H1 (cell line): ENCODE results near the gene CEACAM5. TPM values are rescaled to one million over a fixed set of nuclear protein-coding genes. Genes with fewer than 3 reads are reported as not detected.

Source experiments
- CTCF ChIA-PET: fragments of 300-600 bp; sonication (Branson Sonifier 250); formaldehyde crosslinking; loops from one replicate; lab custom pipeline; 2021; ENCODE audit not compliant: partially characterized antibody; lab: Charles Lee
- POLR2A ChIA-PET: fragments of 300-600 bp; sonication (Branson Sonifier 250); formaldehyde crosslinking; loops from one replicate; lab custom pipeline; 2021; ENCODE audit warnings: inconsistent platforms; ENCODE audit not compliant: partially characterized antibody; lab: Charles Lee
- DNase-seq, 2 experiments: peaks; one replicate each; pipeline versions ENCODE4 v3.0.0 to v3.0.0-alpha.2; 2010 to 2022; ENCODE audit warnings: low spot score in 2 of 2, low read depth in 1 of 2, mixed read lengths in 1 of 2
- FAIRE-seq: peaks from 2 replicates; lab custom pipeline; 2011; peaks lifted over from hg19 to GRCh38; lab: Jason Lieb, UNC
- H2AFZ ChIP-seq: 2 replicates; pipeline ENCODE4 v1.8.1; 2012; ENCODE audit warnings: low read length, inconsistent platforms
- H2AK5ac ChIP-seq: 2 replicates; pipeline ENCODE4 v1.6.1; 2013; ENCODE audit warnings: low read depth, low read length
- H2BK120ac ChIP-seq: replicated peaks from 2 replicates; pipeline ENCODE3; 2013; ENCODE audit warnings: low read depth, low read length, inconsistent platforms
- H2BK12ac ChIP-seq: 2 replicates; pipeline ENCODE4 v1.6.1; 2013; ENCODE audit warnings: low read depth, low read length
- H2BK15ac ChIP-seq: 2 replicates; pipeline ENCODE4 v1.6.1; 2013; ENCODE audit warnings: low read length
- H2BK20ac ChIP-seq: 2 replicates; pipeline ENCODE4 v1.6.1; 2013; ENCODE audit warnings: low read length
- H2BK5ac ChIP-seq: 2 replicates; pipeline ENCODE4 v1.6.1; 2013; ENCODE audit warnings: low read depth, low read length
- H3K14ac ChIP-seq: 2 replicates; pipeline ENCODE4 v1.6.1; 2013; ENCODE audit warnings: inconsistent platforms; ENCODE audit not compliant: insufficient read length
- H3K18ac ChIP-seq: 2 replicates; pipeline ENCODE4 v1.6.1; 2013; ENCODE audit warnings: low read length; ENCODE audit errors: extremely low read depth
- H3K23ac ChIP-seq: 2 replicates; pipeline ENCODE4 v1.6.1; 2013; ENCODE audit warnings: inconsistent platforms; ENCODE audit not compliant: insufficient read length
- H3K23me2 ChIP-seq: 2 replicates; pipeline ENCODE4 v1.6.1; 2013; ENCODE audit warnings: low read depth, low read length
- H3K27ac ChIP-seq: 2 replicates; pipeline ENCODE4 v1.6.1; 2011; ENCODE audit warnings: low read depth, low read length, inconsistent platforms
- H3K27me3 ChIP-seq, 4 experiments: replicated peaks in 1 of 4; 1 replicate in 1 of 4; 2 replicates in 3 of 4; pipeline versions ENCODE4 v1.6.1 to v1.8.1; 2011 to 2013; ENCODE audit warnings: low read length in 3 of 4, mild to moderate bottlenecking in 3 of 4, inconsistent platforms in 2 of 4, mixed read lengths in 2 of 4, moderate library complexity in 1 of 4; ENCODE audit not compliant: control insufficient read depth in 3 of 4, insufficient read depth in 3 of 4; ENCODE audit errors: extremely low read depth in 1 of 4
- H3K36me3 ChIP-seq, 4 experiments: 2 replicates each; pipeline versions ENCODE4 v1.6.1 to v1.8.1; 2011 to 2013; ENCODE audit warnings: mild to moderate bottlenecking in 4 of 4, low read length in 3 of 4, moderate library complexity in 2 of 4, control low read depth in 1 of 4, inconsistent platforms in 1 of 4; ENCODE audit not compliant: insufficient read depth in 4 of 4, control insufficient read depth in 2 of 4
- H3K4ac ChIP-seq: replicated peaks from 2 replicates; pipeline ENCODE3; 2013; ENCODE audit warnings: low read length, low read depth, mixed read lengths, inconsistent platforms; ENCODE audit not compliant: insufficient read length
- H3K4me1 ChIP-seq, 4 experiments: replicated peaks in 1 of 4; 1 replicate in 1 of 4; 2 replicates in 3 of 4; pipeline versions ENCODE4 v1.6.1 to v1.8.1; 2011 to 2013; ENCODE audit warnings: low read length in 3 of 4, inconsistent platforms in 2 of 4, mixed read lengths in 1 of 4; ENCODE audit not compliant: insufficient read depth in 4 of 4, control insufficient read depth in 3 of 4
- H3K4me2 ChIP-seq, 2 experiments: 2 replicates each; pipeline versions ENCODE4 v1.6.1 to v1.8.1; 2011 to 2013; ENCODE audit warnings: low read depth in 2 of 2, low read length in 2 of 2, control low read depth in 1 of 2, inconsistent platforms in 1 of 2, mild to moderate bottlenecking in 1 of 2; ENCODE audit not compliant: insufficient read depth in 1 of 2
- H3K4me3 ChIP-seq, 4 experiments: fragments of 200-600, 300-600 bp in 1 of 4; sonication (generic), shearing (Covaris generic), sonication (Bioruptor Twin) in 1 of 4; 2 replicates each; pipeline versions ENCODE4 v1.5.1 to v1.8.1; 2011 to 2016; ENCODE audit warnings: low read length in 4 of 4, low read depth in 3 of 4, control low read depth in 2 of 4, inconsistent platforms in 2 of 4, mild to moderate bottlenecking in 2 of 4, mixed read lengths in 1 of 4, moderate library complexity in 1 of 4; ENCODE audit not compliant: insufficient read depth in 2 of 4; ENCODE audit errors: extremely low read depth in 1 of 4
- H3K56ac ChIP-seq: replicated peaks from 2 replicates; pipeline ENCODE3; 2013; ENCODE audit warnings: low read depth, mild to moderate bottlenecking, mixed read lengths, low read length, inconsistent platforms; ENCODE audit not compliant: insufficient read length
- H3K79me1 ChIP-seq: 2 replicates; pipeline ENCODE4 v1.6.1; 2013; ENCODE audit warnings: low read depth, low read length, control low read depth
- H3K79me2 ChIP-seq, 2 experiments: 2 replicates each; pipeline versions ENCODE4 v1.6.1 to v1.8.1; 2012 to 2013; ENCODE audit warnings: low read length in 2 of 2, mild to moderate bottlenecking in 2 of 2, inconsistent platforms in 1 of 2; ENCODE audit not compliant: insufficient read depth in 2 of 2, control insufficient read depth in 1 of 2
- H3K9ac ChIP-seq, 4 experiments: replicated peaks in 1 of 4; 1 replicate in 1 of 4; 2 replicates in 3 of 4; pipeline versions ENCODE4 v1.6.1 to v1.8.1; 2011 to 2013; ENCODE audit warnings: low read depth in 3 of 4, low read length in 3 of 4, control low read depth in 2 of 4, mild to moderate bottlenecking in 2 of 4, moderate library complexity in 2 of 4, inconsistent platforms in 1 of 4; ENCODE audit errors: extremely low read depth in 1 of 4
- H3K9me3 ChIP-seq, 2 experiments: 2 replicates each; pipeline versions ENCODE4 v1.6.1 to v1.8.1; 2012 to 2013; ENCODE audit warnings: mild to moderate bottlenecking in 2 of 2, moderate library complexity in 2 of 2, control low read depth in 1 of 2, inconsistent platforms in 1 of 2, low read depth in 1 of 2, low read length in 1 of 2, mixed read lengths in 1 of 2; ENCODE audit not compliant: insufficient read depth in 2 of 2
- H4K20me1 ChIP-seq, 2 experiments: replicated peaks in 1 of 2; 2 replicates each; pipeline versions ENCODE3 to v1.8.1; 2011 to 2013; ENCODE audit warnings: inconsistent platforms in 2 of 2, low read length in 2 of 2, mild to moderate bottlenecking in 1 of 2; ENCODE audit not compliant: insufficient read depth in 2 of 2, control insufficient read depth in 1 of 2
- H4K5ac ChIP-seq: 2 replicates; pipeline ENCODE4 v1.6.1; 2013; ENCODE audit warnings: low read length, low read depth, mixed read lengths, inconsistent platforms; ENCODE audit not compliant: insufficient read length
- H4K8ac ChIP-seq: 2 replicates; pipeline ENCODE4 v1.8.0; 2013; ENCODE audit warnings: mild to moderate bottlenecking, moderate library complexity, low read length, inconsistent platforms; ENCODE audit not compliant: insufficient read depth; ENCODE audit errors: extremely low read depth
- H4K91ac ChIP-seq: replicated peaks from 2 replicates; pipeline ENCODE3; 2013; ENCODE audit warnings: low read length, mixed read lengths, inconsistent platforms; ENCODE audit not compliant: insufficient read length
- BRCA1 ChIP-seq: IDR thresholded peaks from 2 replicates; pipeline ENCODE4 v1.6.1; 2012; ENCODE audit warnings: low read depth, low read length, improper control_type of control experiment
- CHD1 ChIP-seq: IDR thresholded peaks from 2 replicates; pipeline ENCODE4 v1.6.1; 2012; ENCODE audit warnings: low read depth, low read length, improper control_type of control experiment
- CREB1 ChIP-seq: IDR thresholded peaks from 2 replicates; pipeline ENCODE4 v1.6.1; 2012; ENCODE audit warnings: inconsistent platforms
- KDM5A ChIP-seq: fragments of 200-600 bp; IDR thresholded peaks from 2 replicates; pipeline ENCODE4 v1.7.1; 2012; ENCODE audit warnings: mild to moderate bottlenecking, low read length, inconsistent platforms, mixed read lengths
- POLR2A ChIP-seq, 2 experiments: IDR thresholded peaks; 1 replicate in 1 of 2; 2 replicates in 1 of 2; pipeline ENCODE4 v1.6.1; 2011; ENCODE audit warnings: low read depth in 2 of 2, low read length in 2 of 2, mild to moderate bottlenecking in 2 of 2; ENCODE audit errors: control extremely low read depth in 1 of 2
- RAD21 ChIP-seq, 2 experiments: IDR thresholded peaks in 1 of 2; conservative IDR thresholded peaks in 1 of 2; 2 replicates each; pipeline ENCODE4 v1.6.1; 2011; ENCODE audit warnings: low read depth in 2 of 2, low read length in 2 of 2, improper control_type of control experiment in 1 of 2, inconsistent platforms in 1 of 2, mild to moderate bottlenecking in 1 of 2, moderate library complexity in 1 of 2
- SUZ12 ChIP-seq: fragments of 200-600 bp; sonication (generic); IDR thresholded peaks from 2 replicates; pipeline ENCODE4 v1.6.1; 2012; ENCODE audit warnings: mild to moderate bottlenecking, inconsistent platforms, low read length, moderate library complexity, mixed read lengths
- TAF1 ChIP-seq: IDR thresholded peaks from 2 replicates; pipeline ENCODE4 v1.6.1; 2011; ENCODE audit warnings: mild to moderate bottlenecking, low read depth, low read length
- TCF12 ChIP-seq: IDR thresholded peaks from 2 replicates; pipeline ENCODE4 v1.6.1; 2011; ENCODE audit warnings: low read depth, mild to moderate bottlenecking, low read length
- ZNF274 ChIP-seq: IDR thresholded peaks from 2 replicates; pipeline ENCODE4 v1.7.0; 2012; ENCODE audit warnings: low read length, borderline replicate concordance; ENCODE audit errors: extremely low read depth
- WGBS, 2 experiments: shearing (Covaris generic) in 1 of 2; methylation state at CpG; one replicate each; pipeline versions ENCODE4 v1.1.6 to v1.1.7; 2013 to 2015; ENCODE audit warnings: low lambda C conversion rate in 2 of 2, mixed read lengths in 2 of 2, inconsistent platforms in 1 of 2, low coverage in 1 of 2, missing lambda C conversion rate in 1 of 2; ENCODE audit not compliant: insufficient replicate concordance in 2 of 2, insufficient coverage in 1 of 2, insufficient read length in 1 of 2; ENCODE audit errors: extremely low coverage in 1 of 2, missing lambda C conversion rate in 1 of 2; 5-methylcytosine and 5-hydroxymethylcytosine counted together
- polyA plus RNA-seq, 7 experiments: library from polyadenylated mRNA; depleted of rRNA in 3 of 7; stranded (reverse) in 5 of 7; unstranded in 2 of 7; fragments of >200 nt in 5 of 7; fragments of 200-250 nt in 2 of 7; gene quantifications; 1 replicate in 5 of 7; 2 replicates in 1 of 7; 4 replicates in 1 of 7; pipeline versions ENCODE4 v1.2.1 to v1.2.3, GENCODE V29; 2011 to 2013; ENCODE audit warnings: missing spikeins in 2 of 7, mixed read lengths in 2 of 7
- total RNA-seq: library from RNA; stranded (reverse); fragmentation: NEBNext Ultra II Directional; extraction: Animal tissue kit (Norgen Biotek cat#: 25700); gene quantifications from 2 replicates; pipeline ENCODE4 v1.2.1, GENCODE V29; 2021
- TF ChIP-seq, protein P1 (sequence below): IDR thresholded peaks from 2 replicates; pipeline ENCODE4 v1.6.1; 2012; ENCODE audit warnings: inconsistent platforms

Gene CEACAM5
- total and polyA plus RNA-seq, 2 of the 8 experiments (the other 6 are each of a cell fraction or from before 2014, with no cell fraction given) = not detected

DNA sequence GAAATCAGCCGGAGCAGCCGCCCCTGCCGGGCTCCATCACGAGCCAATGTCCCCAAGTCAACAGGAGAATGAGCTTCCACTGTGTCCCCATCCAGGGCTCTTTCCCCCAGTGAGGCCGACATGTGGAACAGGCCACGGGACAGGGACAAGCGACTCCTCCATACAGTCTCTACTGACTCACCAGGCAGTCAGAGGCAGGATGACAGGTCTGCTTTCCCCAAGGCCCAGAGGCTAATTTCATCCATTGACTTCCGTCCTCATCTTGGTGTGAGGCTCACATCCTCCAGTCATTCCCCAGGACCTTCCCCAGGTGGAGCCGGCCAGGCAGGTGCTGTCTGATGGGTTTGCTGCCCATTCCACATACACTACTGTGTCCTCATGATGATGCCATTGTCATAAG, 50.4 kb downstream of the CEACAM5 start:
- no peak overlapping the region for H2BK5ac ChIP-seq
- TF ChIP-seq SUZ12 (no peak), BRCA1 (no peak), ZNF274 (no peak), TCF12 (no peak), RAD21 (IDR thresholded peaks at IDR 0.05 in 1 of 2, conservative IDR thresholded peaks at IDR 0.05 in 1 of 2; ENCODE audit: low read depth in 2 of 2, low read length in 2 of 2) (no peak), TAF1 (no peak), CREB1 (no peak), POLR2A (IDR thresholded peaks at IDR 0.05; ENCODE audit: control extremely low read depth in 1 of 2, low read depth in 2 of 2, low read length in 2 of 2) (no peak), KDM5A (no peak), CHD1 (no peak)
- TF ChIP-seq, protein P1, sequence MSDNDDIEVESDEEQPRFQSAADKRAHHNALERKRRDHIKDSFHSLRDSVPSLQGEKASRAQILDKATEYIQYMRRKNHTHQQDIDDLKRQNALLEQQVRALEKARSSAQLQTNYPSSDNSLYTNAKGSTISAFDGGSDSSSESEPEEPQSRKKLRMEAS = no peak
- TF ChIP-seq, all 59 proteins: peak for 0
- Histone ChIP-seq H2BK12ac (no peak overlapping the region), H3K23ac (no peak overlapping the region), H2AFZ (no peak overlapping the region), H2BK15ac (no peak overlapping the region), H2AK5ac (no peak overlapping the region), H3K79me2 (no peaks in the 10 kb centered on the region), H4K5ac (no peak overlapping the region), H4K20me1 (no peaks in the 10 kb centered on the region), H3K23me2 (no peaks in the 10 kb centered on the region), H3K4me3 (no peak overlapping the region), H2BK120ac (no peak overlapping the region), H3K18ac (no peak overlapping the region), H3K4ac (no peak overlapping the region), H3K27ac (no peak overlapping the region), H4K8ac (no peak overlapping the region), H3K27me3 (no peaks in the 10 kb centered on the region), H3K36me3 (no peaks in the 10 kb centered on the region), H3K9ac (no peak overlapping the region), H3K14ac (no peak overlapping the region), H3K56ac (no peak overlapping the region), H3K4me1 (no peaks in the 10 kb centered on the region), H3K4me2 (no peak overlapping the region), H3K9me3 (peaks cover 58 to 87% of the 10 kb centered on the region in 2 experiments), H4K91ac (no peak overlapping the region), H3K79me1 (no peaks in the 10 kb centered on the region), H2BK20ac (no peak overlapping the region)
- FAIRE-seq (no peak), DNase-seq (no peak)
- POLR2A ChIA-PET = no interaction called here
- CTCF ChIA-PET = interaction anchor here (0.6 to 1.4 kb wide), 2 partner anchors 52 to 129 kb away, joined by 3 to 4 read pairs; no protein-coding TSS in a partner anchor
- 86% methylated on average over 9 of the region's 9 CpGs; no CpG with 5 or more reads in 1 of the 2 experiments for WGBS, 2 experiments
